HG03558 (cell line): Measurements from ENCODE around the gene SLC26A2.
A peak's percentile ranks its signal among the peaks of the same experiment; 100 is the strongest.

ENCODE experiments used
- ATAC-seq: cut with Tn5 transposase; IDR thresholded peaks from one replicate; pipeline ENCODE4 v1.9.1; 2021; ENCODE audit warnings: moderate number of reproducible peaks; ENCODE audit not compliant: unreplicated experiment; ENCODE audit errors: extremely low read depth

SLC26A2 gene

DNA sequence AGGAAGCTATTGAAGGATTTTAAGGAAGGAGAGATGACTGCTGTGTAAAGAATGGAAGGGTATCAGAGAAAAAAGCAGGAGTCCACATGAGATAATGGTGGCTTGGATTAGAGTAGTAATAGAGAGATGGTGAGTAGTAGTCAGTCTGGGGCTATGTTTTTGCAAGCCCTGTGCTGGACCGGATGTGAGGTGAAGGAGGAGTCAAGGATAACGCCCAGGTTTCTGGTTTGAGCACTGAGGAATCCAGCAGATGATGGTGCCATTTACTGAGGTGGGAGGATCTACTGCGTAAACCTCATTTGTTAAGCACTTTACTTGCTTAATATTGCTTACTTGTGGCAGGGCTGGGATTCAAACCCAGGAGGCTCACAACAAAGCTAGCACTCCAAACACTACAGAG is 38.8 kb downstream of the SLC26A2 start:
- no peak for ATAC-seq

- no peak for ATAC-seq
These were observed 39.3 kb downstream of the SLC26A2 start for GRCh38 chr5:149999866-150000255.

DNA sequence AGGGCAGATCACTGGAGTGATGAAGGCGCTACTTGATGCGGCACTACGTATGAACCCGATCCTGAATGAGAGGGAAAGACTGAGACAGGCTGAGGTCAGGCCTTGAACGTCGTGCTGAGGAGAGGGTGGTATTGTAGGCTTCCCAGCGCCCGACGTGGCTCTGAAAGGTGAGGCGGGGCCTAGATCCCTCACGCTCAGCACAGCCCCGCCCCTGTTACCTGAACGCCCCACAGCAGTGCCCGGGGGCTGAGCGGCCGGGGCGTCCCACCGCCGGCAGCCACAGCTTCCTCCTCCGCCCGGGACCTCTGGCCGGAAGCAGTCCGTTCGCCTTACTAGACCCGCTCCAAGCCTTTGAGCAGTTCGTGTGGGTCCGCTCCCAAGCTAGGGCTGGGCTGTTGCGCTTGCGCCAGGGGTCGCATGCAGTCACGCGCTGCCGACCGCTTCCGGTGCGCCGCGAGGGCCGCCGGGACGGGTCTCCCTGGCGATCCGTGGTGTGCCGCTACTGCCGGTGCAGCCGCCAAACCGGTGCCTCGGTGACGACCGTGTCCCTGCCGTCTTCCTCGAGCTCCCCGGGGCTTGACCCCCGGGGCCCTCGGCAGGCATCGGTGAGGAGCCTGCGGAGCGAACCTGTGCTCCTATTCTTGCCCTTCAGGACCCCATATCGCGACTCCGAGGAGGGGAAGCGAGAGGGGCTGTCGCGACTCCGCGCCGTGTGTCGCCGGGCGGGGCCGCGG is 39.9 kb downstream of the SLC26A2 start, which contains the start of the genes HMGXB3 and TIGD6:
HMGXB3 (plus strand) TSS at position 484 of the 734 bp plus-strand sequence. CDS start 4,114 bp downstream, outside the sequence.
TIGD6 (minus strand) TSS at position 399 of the 734 bp plus-strand sequence. CDS start 4,306 bp downstream, outside the sequence.
- peak; percentile 72 for ATAC-seq

DNA sequence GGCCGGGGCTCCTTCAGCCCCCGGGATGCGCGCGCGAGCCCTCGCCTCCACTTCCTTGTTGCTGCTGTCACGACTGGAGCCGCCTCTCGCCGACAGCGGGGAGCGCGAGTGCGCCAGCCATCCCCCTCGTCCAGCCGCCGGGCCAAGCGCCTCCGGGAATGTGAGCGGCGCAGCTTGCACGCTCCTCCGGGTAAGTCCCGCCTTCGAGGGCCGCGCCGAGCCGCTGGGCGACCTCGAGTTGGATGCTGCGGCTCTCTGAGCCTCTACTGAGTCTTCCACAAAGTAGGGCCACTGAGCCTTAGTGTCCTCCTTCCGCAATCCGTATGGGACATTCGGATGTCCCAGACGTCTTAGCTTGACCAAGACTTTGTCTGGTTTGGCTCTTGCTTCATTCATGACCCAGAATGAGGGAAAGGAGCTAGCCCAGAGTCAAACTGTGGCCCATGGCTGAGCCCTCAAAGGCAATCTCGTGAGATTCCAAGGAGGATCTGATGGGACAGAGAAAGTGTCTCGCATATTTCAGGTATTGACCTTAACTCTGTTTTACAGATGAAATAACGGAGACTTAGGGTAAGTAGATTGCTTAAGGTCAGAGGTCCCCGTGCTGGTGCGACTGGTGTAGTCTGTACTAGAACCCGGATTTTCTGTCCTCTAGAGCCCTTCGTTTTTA is 40.6 kb downstream of the SLC26A2 start:
- ATAC-seq: no peak

DNA sequence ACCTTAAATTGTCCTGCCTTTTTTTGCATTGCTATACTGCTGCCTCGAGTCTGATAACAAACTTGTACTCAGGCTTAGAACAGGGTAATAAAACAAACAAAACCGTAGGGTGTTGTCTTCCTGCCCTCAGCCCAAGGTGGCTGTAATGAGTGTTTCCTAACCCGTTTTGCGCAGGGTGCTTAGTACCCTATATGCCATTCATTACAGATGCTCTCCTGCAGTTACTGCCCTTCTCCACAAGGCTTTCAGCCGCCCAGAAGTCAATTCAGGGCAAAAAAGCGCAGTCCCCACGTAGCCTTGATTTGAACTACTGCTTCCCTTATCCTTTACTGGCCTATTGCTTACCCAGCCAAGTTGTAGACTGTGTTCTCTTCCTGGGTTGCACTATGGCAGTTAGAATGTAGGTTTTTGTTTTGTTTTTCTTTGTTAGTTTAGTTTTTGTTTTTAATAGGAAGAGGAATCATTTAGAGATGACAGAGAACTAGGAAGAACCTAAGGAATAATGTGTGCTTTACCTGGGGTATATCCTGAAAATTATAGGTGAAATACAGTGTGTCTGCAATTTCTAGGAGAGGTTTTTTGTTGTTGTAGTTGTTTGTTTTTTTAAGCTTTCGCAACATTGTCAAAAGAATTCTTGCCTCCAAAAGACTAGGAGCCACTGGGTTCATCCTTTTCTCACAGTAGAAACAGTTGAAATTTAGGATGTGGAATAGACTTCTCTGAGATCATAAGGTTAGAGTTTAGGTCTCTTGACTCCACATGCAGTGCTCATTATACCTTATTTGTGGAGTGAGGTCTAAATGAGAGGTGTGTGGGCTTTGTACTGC is 41.3 kb downstream of the SLC26A2 start:
- peak; percentile 49 for ATAC-seq

DNA sequence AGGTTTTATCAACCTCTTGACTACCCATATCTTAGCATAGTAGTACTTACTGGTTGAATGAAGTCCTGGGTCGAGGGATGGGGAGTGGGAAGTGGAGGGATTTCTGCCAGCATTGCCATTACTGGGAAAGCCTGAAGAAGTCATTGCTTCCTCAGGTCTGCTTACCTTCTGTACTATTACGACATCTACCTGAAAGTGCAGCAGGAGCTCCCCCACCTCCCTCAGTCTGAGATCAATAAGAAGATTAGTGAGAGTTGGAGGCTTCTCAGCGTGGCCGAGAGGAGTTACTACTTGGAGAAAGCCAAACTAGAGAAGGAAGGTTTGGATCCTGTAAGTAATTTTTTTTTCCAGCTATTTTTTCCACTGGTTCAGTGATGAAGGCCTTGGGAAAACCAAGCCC is 45.8 kb downstream of the SLC26A2 start:
- ATAC-seq: no peak

DNA sequence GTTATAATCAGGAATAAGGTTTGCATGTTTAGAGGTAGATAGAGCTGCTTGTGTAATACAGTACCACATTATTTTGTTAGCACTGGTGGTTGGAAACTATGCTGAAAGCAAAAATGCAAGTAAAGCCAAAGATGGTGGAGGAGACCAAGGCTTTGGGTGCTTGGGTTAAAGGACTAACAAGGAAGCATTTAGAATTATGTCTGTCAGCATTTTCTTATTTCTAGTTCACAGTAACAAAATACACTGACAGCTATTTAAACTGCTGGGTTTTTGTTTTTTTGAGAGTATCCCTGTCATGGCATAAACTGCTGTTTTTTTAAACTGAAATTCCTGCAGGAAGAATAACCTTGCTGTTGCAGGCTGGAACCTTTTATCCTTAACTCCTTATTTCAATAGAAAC is 46.5 kb downstream of the SLC26A2 start:
- ATAC-seq: no peak

GRCh38 chr5:150009671-150010387 is 49.3 kb downstream of the SLC26A2 start:
- no peak for ATAC-seq

- no peak for ATAC-seq
These were observed 53.4 kb downstream of the SLC26A2 start for GRCh38 chr5:150013931-150014330.

- ATAC-seq: no peak
These were observed 53.9 kb downstream of the SLC26A2 start for GRCh38 chr5:150014456-150014855.

- no peak for ATAC-seq
These were observed 54.9 kb downstream of the SLC26A2 start for GRCh38 chr5:150015415-150015814.

GRCh38 chr5:150016537-150016936 is 56.0 kb downstream of the SLC26A2 start:
- no peak for ATAC-seq

- ATAC-seq: no peak
These were observed 56.9 kb downstream of the SLC26A2 start for GRCh38 chr5:150017226-150018005.

DNA sequence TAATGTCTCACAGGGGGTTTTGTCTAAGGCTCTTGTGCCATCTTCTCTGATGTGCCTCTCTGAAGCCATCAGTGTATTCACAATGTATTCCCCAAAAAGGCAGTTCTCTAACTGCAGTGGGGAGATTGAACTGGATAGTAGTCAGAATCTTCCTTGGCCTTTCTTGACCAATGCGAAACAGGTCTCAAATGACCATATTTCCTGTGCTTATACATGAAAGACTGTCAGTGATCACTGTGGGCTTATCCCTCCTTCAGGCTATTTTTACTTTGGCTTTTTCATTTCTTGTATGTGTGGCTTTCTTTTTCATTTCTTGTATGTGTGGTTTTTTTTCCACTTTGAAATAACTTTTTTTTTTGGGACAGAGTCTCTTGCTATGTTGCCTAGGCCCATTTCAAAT is 59.7 kb downstream of the SLC26A2 start:
- ATAC-seq: no peak

DNA sequence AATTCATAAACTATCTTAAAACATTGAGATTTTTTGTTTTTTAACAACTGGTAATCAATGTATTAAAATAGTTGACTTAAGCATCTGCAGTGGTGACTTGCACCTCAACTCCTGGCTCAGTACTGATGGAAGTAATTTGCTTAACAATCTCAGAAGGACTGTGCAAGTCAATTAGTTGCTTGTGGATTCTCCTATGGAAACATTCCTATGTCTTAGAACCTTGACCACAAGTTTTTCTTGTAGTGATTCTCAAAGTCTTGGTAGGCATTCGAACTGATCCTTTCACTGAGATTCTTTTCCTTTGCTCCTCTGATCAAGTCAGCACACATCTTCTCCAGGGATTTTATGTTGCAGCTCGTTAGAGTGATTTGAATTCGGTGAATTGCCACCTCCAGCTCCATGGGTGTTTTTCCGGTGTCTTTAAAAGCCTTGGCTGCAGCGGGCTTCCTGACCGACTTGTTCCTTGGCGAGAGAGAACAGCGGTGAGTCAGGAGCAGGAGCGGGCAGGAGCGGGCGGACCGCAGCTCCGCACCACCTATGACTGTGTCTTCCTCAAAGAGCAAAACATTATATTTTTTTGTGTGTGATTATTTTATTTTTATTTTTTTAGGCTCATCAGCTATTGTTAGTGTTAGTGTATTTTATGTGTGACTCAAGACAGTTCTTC is 61.1 kb downstream of the SLC26A2 start:
- ATAC-seq: no peak

DNA sequence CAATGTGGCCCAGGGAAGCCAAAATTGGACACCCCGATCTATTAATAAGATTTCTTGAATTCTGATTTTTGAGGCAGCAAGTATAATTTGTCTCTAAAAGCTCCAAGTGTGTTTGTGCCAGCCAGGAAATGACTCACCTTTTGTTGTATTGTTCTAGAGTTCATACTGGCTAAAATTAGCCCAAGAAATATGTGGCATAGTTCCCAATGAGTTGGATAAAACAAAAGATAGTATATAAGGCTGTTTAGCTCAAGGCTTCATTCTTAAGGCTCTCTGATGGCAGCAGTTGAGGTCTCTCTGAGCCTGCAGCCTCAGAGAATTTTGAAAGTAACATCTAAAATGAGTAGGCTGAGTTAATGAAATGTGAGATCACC is 61.6 kb downstream of the SLC26A2 start:
- no peak for ATAC-seq

- ATAC-seq: no peak
These were observed 62.1 kb downstream of the SLC26A2 start for GRCh38 chr5:150022681-150023080.

DNA sequence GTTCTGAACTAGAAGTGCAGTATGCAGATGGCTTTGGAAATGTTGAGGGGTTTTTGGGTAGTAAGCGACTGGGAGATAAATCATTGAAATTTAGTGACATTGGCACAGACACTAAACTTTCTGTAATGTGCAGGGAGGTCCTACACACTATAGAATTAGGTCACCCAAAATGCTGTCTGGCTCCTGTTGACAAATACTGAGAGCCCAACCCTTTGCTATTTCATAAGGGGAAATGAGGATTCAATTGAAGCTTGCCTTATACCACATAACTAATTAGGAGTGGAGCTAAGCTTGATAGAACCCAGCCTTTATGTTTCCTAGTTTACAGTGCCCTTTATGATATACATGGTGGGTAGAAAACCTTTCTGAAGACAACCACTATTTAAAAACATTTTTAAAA is 62.6 kb downstream of the SLC26A2 start:
- no peak for ATAC-seq
